Gastrocnemius medialis (tissue), 4 donors: ENCODE measurements around the gene EXOC2. TPM values are rescaled to one million over a fixed set of nuclear protein-coding genes. Genes with fewer than 3 reads are reported as not detected.

Experiments
- ATAC-seq, 2 donors: fragments of 150-250 bp; one replicate each; pipeline ENCODE4 v1.9.1; 2016
- DNase-seq, 2 donors: peaks; one replicate each; pipeline ENCODE4 v3.0.0-alpha.2; 2019
- H3K27ac ChIP-seq, 4 donors: fragments of 200-600 bp; sonication (generic); 1 replicate in 1 of 4; 2 replicates in 3 of 4; pipeline ENCODE4 v1.5.1; 2016 to 2018; ENCODE audit warnings: mild to moderate bottlenecking in 2 of 4, moderate library complexity in 1 of 4
- H3K27me3 ChIP-seq, 3 donors: fragments of 200-600 bp; sonication (generic) in 2 of 3; 1 replicate in 1 of 3; 2 replicates in 2 of 3; pipeline versions ENCODE4 v1.5.1 to v1.6.0; 2016 to 2019; ENCODE audit warnings: mild to moderate bottlenecking in 1 of 3, moderate library complexity in 1 of 3
- H3K36me3 ChIP-seq, 2 donors: fragments of 200-600 bp; sonication (generic) in 1 of 2; one replicate each; pipeline ENCODE4 v1.5.1; 2017 to 2018
- H3K4me1 ChIP-seq, 2 donors: fragments of 200-600 bp; sonication (generic) in 1 of 2; one replicate each; pipeline ENCODE4 v1.5.1; 2016 to 2017; ENCODE audit warnings: mild to moderate bottlenecking in 2 of 2
- H3K4me3 ChIP-seq, 4 donors: fragments of 200-600 bp; sonication (generic) in 3 of 4; 1 replicate in 1 of 4; 2 replicates in 3 of 4; pipeline ENCODE4 v1.5.1; 2016 to 2019; ENCODE audit warnings: mild to moderate bottlenecking in 2 of 4
- H3K9me3 ChIP-seq, 3 donors: fragments of 200-600 bp; sonication (generic) in 2 of 3; 1 replicate in 1 of 3; 2 replicates in 2 of 3; pipeline ENCODE4 v1.5.1; 2016 to 2019
- POLR2A ChIP-seq, 2 donors: fragments of 450-650 bp; IDR thresholded peaks; one replicate each; pipeline ENCODE4 v1.6.1; 2017; ENCODE audit warnings: antibody characterized with exemption in 2 of 2, mild to moderate bottlenecking in 2 of 2, moderate library complexity in 2 of 2
- in situ Hi-C, 4 donors: fragments of 200-750 bp; cut with MboI; loops; one replicate each; pipeline versions ENCODE4 v1.15.0 to v1.8.0; 2017; ENCODE audit warnings: low sequenced_read_pairs in 4 of 4
- intact Hi-C: fragments of 100-400 bp; cut with DNase I; formaldehyde crosslinking; loops from one replicate; pipeline ENCODE4 v1.15.1; 2023; ENCODE audit warnings: low total_unique reads
- total RNA-seq, 4 donors: library from RNA; depleted of rRNA; stranded (reverse); fragments of >200 nt; gene quantifications; one replicate each; pipeline versions ENCODE4 v1.1.0 to v1.2.3, GENCODE V29; 2016
- TF ChIP-seq, protein P1 (sequence below), 5 experiments: fragments of 450-650 bp in 3 of 5; fragments of 200-600 bp in 2 of 5; sonication (generic) in 2 of 5; IDR thresholded peaks in 4 of 5; conservative IDR thresholded peaks in 1 of 5; 1 replicate in 4 of 5; 2 replicates in 1 of 5; pipeline ENCODE4 v1.5.1; 2016 to 2019; ENCODE audit warnings: antibody characterized with exemption in 5 of 5, mild to moderate bottlenecking in 3 of 5, moderate library complexity in 3 of 5

EXOC2 gene
- total RNA-seq, 4 donors from 2014 or later = 12.6 to 16.4 (median 15.0) TPM

DNA sequence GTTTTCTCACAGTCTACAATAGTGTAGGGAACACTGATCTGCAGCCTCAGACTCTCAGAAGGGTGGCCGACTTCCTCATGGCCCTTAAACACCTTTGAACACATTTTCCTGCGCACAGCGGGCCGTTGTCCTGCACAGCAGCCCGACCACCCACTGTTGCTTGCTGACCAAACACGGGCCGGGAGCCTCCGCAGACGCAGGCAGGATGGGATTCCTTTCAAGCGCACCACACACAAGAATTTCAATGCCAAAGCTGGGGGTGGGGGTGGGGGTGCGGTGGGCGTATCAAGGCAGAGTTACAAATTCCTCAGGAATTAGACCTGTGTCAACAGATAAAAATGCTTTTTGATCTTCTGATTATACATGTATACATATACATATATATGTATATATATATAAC is 110.6 kb downstream of the EXOC2 start:
- Histone ChIP-seq H3K27ac (no peak overlapping the region), H3K4me1 (peaks cover 0 to 8% of the 10 kb centered on the region in 2 donors), H3K4me3 (no peak overlapping the region), H3K9me3 (no peaks in the 10 kb centered on the region), H3K36me3 (no peaks in the 10 kb centered on the region), H3K27me3 (no peaks in the 10 kb centered on the region)
- DNase-seq = no peak
- ATAC-seq = no peak
- TF ChIP-seq, protein P1, sequence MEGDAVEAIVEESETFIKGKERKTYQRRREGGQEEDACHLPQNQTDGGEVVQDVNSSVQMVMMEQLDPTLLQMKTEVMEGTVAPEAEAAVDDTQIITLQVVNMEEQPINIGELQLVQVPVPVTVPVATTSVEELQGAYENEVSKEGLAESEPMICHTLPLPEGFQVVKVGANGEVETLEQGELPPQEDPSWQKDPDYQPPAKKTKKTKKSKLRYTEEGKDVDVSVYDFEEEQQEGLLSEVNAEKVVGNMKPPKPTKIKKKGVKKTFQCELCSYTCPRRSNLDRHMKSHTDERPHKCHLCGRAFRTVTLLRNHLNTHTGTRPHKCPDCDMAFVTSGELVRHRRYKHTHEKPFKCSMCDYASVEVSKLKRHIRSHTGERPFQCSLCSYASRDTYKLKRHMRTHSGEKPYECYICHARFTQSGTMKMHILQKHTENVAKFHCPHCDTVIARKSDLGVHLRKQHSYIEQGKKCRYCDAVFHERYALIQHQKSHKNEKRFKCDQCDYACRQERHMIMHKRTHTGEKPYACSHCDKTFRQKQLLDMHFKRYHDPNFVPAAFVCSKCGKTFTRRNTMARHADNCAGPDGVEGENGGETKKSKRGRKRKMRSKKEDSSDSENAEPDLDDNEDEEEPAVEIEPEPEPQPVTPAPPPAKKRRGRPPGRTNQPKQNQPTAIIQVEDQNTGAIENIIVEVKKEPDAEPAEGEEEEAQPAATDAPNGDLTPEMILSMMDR (IDR thresholded peaks at IDR 0.05 in 4 of 5, conservative IDR thresholded peaks at IDR 0.05 in 1 of 5) = no peak
- TF ChIP-seq POLR2A (IDR thresholded peaks at IDR 0.05) = no peak
- intact Hi-C loops (no loop called here), in situ Hi-C loops (loop anchor here in 2 of 4 donors (25.0 kb wide), 1 partner anchor 805 kb away; the partner anchor contains the start of gene FOXF2 (in 2 of the 2))

DNA sequence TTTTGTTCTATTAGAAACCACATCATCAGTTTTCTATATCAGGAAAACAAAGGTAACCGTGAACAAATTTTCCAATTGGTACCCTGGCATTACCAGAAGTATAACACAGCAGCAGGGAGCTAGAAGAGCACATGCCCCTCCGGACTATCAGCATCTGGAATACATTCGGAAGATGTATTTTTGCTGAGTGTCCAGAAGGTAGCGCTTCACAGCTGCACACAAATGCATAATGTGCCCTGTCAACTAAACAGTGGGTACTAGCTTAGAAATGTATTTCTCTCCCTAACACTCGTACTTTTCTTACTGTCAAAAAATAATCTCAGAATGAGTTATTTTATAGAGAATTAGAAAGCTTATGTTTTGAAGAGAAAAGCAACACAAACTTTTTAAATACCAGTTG is 113.6 kb downstream of the EXOC2 start:
- TF ChIP-seq POLR2A (IDR thresholded peaks at IDR 0.05) = no peak
- TF ChIP-seq, protein P1 (IDR thresholded peaks at IDR 0.05 in 4 of 5, conservative IDR thresholded peaks at IDR 0.05 in 1 of 5) = no peak
- H3K27me3 ChIP-seq = no peaks in the 10 kb centered on the region
- H3K4me3 ChIP-seq = no peak overlapping the region
- H3K9me3 ChIP-seq = no peaks in the 10 kb centered on the region
- DNase-seq (no peak), ATAC-seq (no peak)
- intact Hi-C loops = no loop called here
- in situ Hi-C loops = loop anchor here in 2 of 4 donors (25.0 kb wide), 1 partner anchor 808 kb away; the partner anchor contains the start of gene FOXF2 (in 2 of the 2)
- no peak overlapping the region for H3K27ac ChIP-seq
- no peaks in the 10 kb centered on the region for H3K36me3 ChIP-seq
- H3K4me1 ChIP-seq = peaks cover 0 to 8% of the 10 kb centered on the region in 2 donors

DNA sequence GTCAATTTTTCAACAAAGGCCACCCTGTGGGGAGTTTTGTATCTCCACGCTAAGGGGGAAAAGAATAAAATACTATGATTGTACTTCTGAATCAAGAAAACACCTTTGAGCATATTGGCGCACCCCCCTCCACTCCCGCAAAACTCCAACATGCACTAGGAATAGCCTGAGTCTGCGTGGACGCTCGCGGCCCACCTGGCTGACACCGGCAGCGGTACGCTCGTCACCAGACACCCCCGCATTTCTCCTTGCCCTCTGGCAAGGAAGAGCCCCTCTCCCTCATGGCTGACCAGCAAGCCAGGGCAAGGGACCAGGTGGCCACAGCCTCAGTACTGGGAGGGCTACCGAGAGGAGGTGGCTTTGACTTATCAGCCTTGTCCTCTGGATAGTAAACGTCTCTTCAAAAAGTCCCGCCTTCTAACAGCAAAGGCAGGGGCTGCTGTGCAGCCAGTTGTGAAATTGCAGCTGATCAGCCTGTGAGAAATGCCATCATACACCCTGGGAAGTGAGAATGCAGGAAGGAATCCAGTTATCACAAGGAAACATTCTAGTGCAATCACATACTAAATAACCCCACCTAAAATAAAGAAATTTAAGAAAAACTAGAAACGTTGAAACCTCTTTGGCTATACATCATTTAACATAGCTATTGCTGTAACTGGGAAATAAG is 120.2 kb downstream of the EXOC2 start:
- Histone ChIP-seq H3K4me3 (no peak overlapping the region), H3K27ac (no peak overlapping the region), H3K27me3 (no peaks in the 10 kb centered on the region), H3K4me1 (no peaks in the 10 kb centered on the region), H3K9me3 (no peaks in the 10 kb centered on the region), H3K36me3 (peaks cover 0 to 14% of the 10 kb centered on the region in 2 donors)
- DNase-seq (no peak), ATAC-seq (no peak)
- TF ChIP-seq, protein P1 (IDR thresholded peaks at IDR 0.05 in 4 of 5, conservative IDR thresholded peaks at IDR 0.05 in 1 of 5) = no peak
- TF ChIP-seq POLR2A (IDR thresholded peaks at IDR 0.05) = no peak
- in situ Hi-C loops = no loop called here
- intact Hi-C loops = no loop called here

DNA sequence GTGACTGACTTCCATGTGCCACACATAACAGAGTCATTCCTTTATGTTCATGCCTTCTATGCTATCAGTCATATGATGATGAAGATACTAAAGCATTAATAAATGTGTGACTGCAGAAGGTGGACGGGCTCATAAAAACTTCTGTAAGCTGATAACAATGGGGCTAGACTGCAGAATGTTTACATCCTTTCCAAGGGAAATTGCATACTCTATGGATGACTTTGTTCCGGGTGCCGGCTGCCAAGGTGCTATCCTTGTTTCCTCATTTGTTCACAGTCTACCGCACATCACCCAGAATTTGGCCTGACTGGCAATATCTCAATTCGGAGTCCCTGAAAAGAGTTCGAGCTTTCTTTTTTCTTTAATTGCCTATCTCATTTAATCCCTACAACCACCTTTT is 121.0 kb downstream of the EXOC2 start:
- intact Hi-C loops = no loop called here
- TF ChIP-seq, protein P1 (IDR thresholded peaks at IDR 0.05 in 4 of 5, conservative IDR thresholded peaks at IDR 0.05 in 1 of 5) = no peak
- TF ChIP-seq POLR2A (IDR thresholded peaks at IDR 0.05) = no peak
- H3K9me3 ChIP-seq = no peaks in the 10 kb centered on the region

More for the DNA sequence above, 121.0 kb downstream of the EXOC2 start:
- Histone ChIP-seq H3K36me3 (peaks cover 0 to 14% of the 10 kb centered on the region in 2 donors), H3K4me3 (no peak overlapping the region), H3K27ac (no peak overlapping the region), H3K27me3 (no peaks in the 10 kb centered on the region), H3K4me1 (no peaks in the 10 kb centered on the region)
- no peak for DNase-seq
- in situ Hi-C loops = no loop called here
- no peak for ATAC-seq
